ENCODE data around the gene TNFRSF25. TPM values are rescaled to one million over a fixed set of nuclear protein-coding genes. Genes with fewer than 3 reads are reported as not detected.
"Not testable (repeated sequence)": the region's sequence is repeated elsewhere in the genome, so short reads cannot be mapped to it uniquely, and the experiment has no call there.

The TNFRSF25 gene
- total RNA-seq, 2 experiments from 2014 or later, result 82.4 to 87.0 TPM

- H3K4me1 Mint-ChIP-seq (ENCODE audit: low read depth); H3K4me3 Mint-ChIP-seq; H3K9me3 Mint-ChIP-seq; H3K27ac Mint-ChIP-seq; DNase-seq; H3K27me3 Mint-ChIP-seq (ENCODE audit: low read depth); intact Hi-C loops (cut with micrococcal nuclease); H3K36me3 Mint-ChIP-seq (ENCODE audit: low read depth): not testable (repeated sequence)
- CTCF ChIA-PET, result interaction anchor here (0.7 to 2.5 kb wide), 3 partner anchors 9 to 302 kb away, joined by 3 to 10 read pairs (median 3); no protein-coding TSS in a partner anchor
These were observed 36.1 kb downstream of the TNFRSF25 start for GRCh38 chr1:6429660-6430411.

- H3K36me3 Mint-ChIP-seq (ENCODE audit: low read depth); H3K4me1 Mint-ChIP-seq (ENCODE audit: low read depth); intact Hi-C loops (cut with micrococcal nuclease); H3K9me3 Mint-ChIP-seq; H3K27ac Mint-ChIP-seq; DNase-seq; H3K4me3 Mint-ChIP-seq: not testable (repeated sequence)
- H3K27me3 Mint-ChIP-seq (ENCODE audit: low read depth), result peaks cover 11% of the 10 kb centered on the region
- CTCF ChIA-PET, result interaction anchor here (0.7 to 2.5 kb wide), 2 partner anchors 10 to 27 kb away, joined by 3 to 10 read pairs; no protein-coding TSS in a partner anchor
These were observed 37.5 kb downstream of the TNFRSF25 start for GRCh38 chr1:6428453-6428852.

- intact Hi-C loops (cut with micrococcal nuclease), result no loop called here
- Mint-ChIP-seq H3K27me3 (ENCODE audit: low read depth) (peaks cover 15% of the 10 kb centered on the region), H3K27ac (no peak overlapping the region), H3K4me1 (ENCODE audit: low read depth) (peaks cover 7% of the 10 kb centered on the region), H3K36me3 (ENCODE audit: low read depth) (no peaks in the 10 kb centered on the region), H3K9me3 (no peaks in the 10 kb centered on the region), H3K4me3 (no peak overlapping the region)
- CTCF ChIA-PET, result interaction anchor here (0.7 kb wide), 1 partner anchor 26 kb away, joined by 3 read pairs; no protein-coding TSS in a partner anchor
- DNase-seq, result no peak
These were observed 38.3 kb downstream of the TNFRSF25 start for GRCh38 chr1:6427441-6428390.

- intact Hi-C loops (cut with micrococcal nuclease), result no loop called here
- H3K4me1 Mint-ChIP-seq (ENCODE audit: low read depth), result peaks cover 7% of the 10 kb centered on the region
- H3K4me3 Mint-ChIP-seq, result no peak overlapping the region
- CTCF ChIA-PET, result interaction anchor here (0.6 kb wide), 1 partner anchor 12 kb away, joined by 3 read pairs; no protein-coding TSS in a partner anchor
- no peaks in the 10 kb centered on the region for H3K9me3 Mint-ChIP-seq
- H3K27ac Mint-ChIP-seq, result no peak overlapping the region
- H3K36me3 Mint-ChIP-seq (ENCODE audit: low read depth), result no peaks in the 10 kb centered on the region
- H3K27me3 Mint-ChIP-seq (ENCODE audit: low read depth), result peaks cover 17% of the 10 kb centered on the region
- DNase-seq, result no peak
These were observed 39.0 kb downstream of the TNFRSF25 start for GRCh38 chr1:6426972-6427350.

GRCh38 chr1:6426277-6426971 is 39.5 kb downstream of the TNFRSF25 start:
- no peak overlapping the region for H3K4me3 Mint-ChIP-seq
- no peaks in the 10 kb centered on the region for H3K9me3 Mint-ChIP-seq
- intact Hi-C loops (cut with micrococcal nuclease), result no loop called here
- H3K27me3 Mint-ChIP-seq (ENCODE audit: low read depth), result peaks cover 23% of the 10 kb centered on the region
- CTCF ChIA-PET, result interaction anchor here (0.6 to 0.9 kb wide), 2 partner anchors 12 kb away, joined by 3 to 4 read pairs; no protein-coding TSS in a partner anchor
- no peaks in the 10 kb centered on the region for H3K36me3 Mint-ChIP-seq (ENCODE audit: low read depth)
- DNase-seq, result no peak
- H3K27ac Mint-ChIP-seq, result no peak overlapping the region
- peaks cover 7% of the 10 kb centered on the region for H3K4me1 Mint-ChIP-seq (ENCODE audit: low read depth)

GRCh38 chr1:6425658-6426057 is 40.3 kb downstream of the TNFRSF25 start:
- Mint-ChIP-seq H3K4me3 (no peak overlapping the region), H3K4me1 (ENCODE audit: low read depth) (peaks cover 7% of the 10 kb centered on the region), H3K36me3 (ENCODE audit: low read depth) (no peaks in the 10 kb centered on the region), H3K27ac (no peak overlapping the region), H3K27me3 (ENCODE audit: low read depth) (peaks cover 30% of the 10 kb centered on the region), H3K9me3 (no peaks in the 10 kb centered on the region)
- intact Hi-C loops (cut with micrococcal nuclease), result no loop called here
- CTCF ChIA-PET, result interaction anchor here (0.9 to 1.0 kb wide), 2 partner anchors 11 to 12 kb away, joined by 4 to 8 read pairs; no protein-coding TSS in a partner anchor
- no peak for DNase-seq

- no peaks in the 10 kb centered on the region for H3K36me3 Mint-ChIP-seq (ENCODE audit: low read depth)
- H3K4me3 Mint-ChIP-seq, result peak within 1 kb of the TSS; percentile 34
- peaks cover 7% of the 10 kb centered on the region for H3K4me1 Mint-ChIP-seq (ENCODE audit: low read depth)
- H3K27ac Mint-ChIP-seq, result no peak within 1 kb of the TSS
- no peak for DNase-seq
- intact Hi-C loops (cut with micrococcal nuclease), result no loop called here
- H3K9me3 Mint-ChIP-seq, result no peaks in the 10 kb centered on the region
- CTCF ChIA-PET, result interaction anchor here (0.7 to 1.0 kb wide), 2 partner anchors 13 to 39 kb away, joined by 4 to 8 read pairs; no protein-coding TSS in a partner anchor
- H3K27me3 Mint-ChIP-seq (ENCODE audit: low read depth), result peaks cover 34% of the 10 kb centered on the region
These were observed 41.1 kb downstream of the TNFRSF25 start, which contains the start of gene ESPN for GRCh38 chr1:6424619-6425593. Gene ESPN (plus strand): TSS chr1:6424776. CDS start chr1:6424956, 180 bp downstream.

GRCh38 chr1:6424000-6424565 is 41.9 kb downstream of the TNFRSF25 start:
- Mint-ChIP-seq H3K36me3 (ENCODE audit: low read depth) (no peaks in the 10 kb centered on the region), H3K27ac (no peak overlapping the region), H3K4me1 (ENCODE audit: low read depth) (peaks cover 9% of the 10 kb centered on the region), H3K27me3 (ENCODE audit: low read depth) (peaks cover 35% of the 10 kb centered on the region), H3K4me3 (peak overlapping the region; percentile 34), H3K9me3 (no peaks in the 10 kb centered on the region)
- CTCF ChIA-PET, result interaction anchor here (0.8 to 2.6 kb wide), 14 partner anchors 9 to 177 kb away, joined by 3 to 39 read pairs (median 4); partner anchors contain the start of gene PLEKHG5
- intact Hi-C loops (cut with micrococcal nuclease), result loop anchor here (1.0 to 2.0 kb wide), 4 partner anchors 14 to 66 kb away; no protein-coding TSS in a partner anchor
- DNase-seq, result no peak

- CTCF ChIA-PET, result interaction anchor here (0.6 to 2.6 kb wide), 30 partner anchors 9 to 337 kb away, joined by 3 to 39 read pairs (median 3); partner anchors contain the start of gene PLEKHG5
- H3K27me3 Mint-ChIP-seq (ENCODE audit: low read depth), result peaks cover 39% of the 10 kb centered on the region
- intact Hi-C loops (cut with micrococcal nuclease), result loop anchor here (1.0 to 2.0 kb wide), 4 partner anchors 15 to 67 kb away; no protein-coding TSS in a partner anchor
- peaks cover 10% of the 10 kb centered on the region for H3K4me1 Mint-ChIP-seq (ENCODE audit: low read depth)
- peak; percentile 87 for DNase-seq
- no peak overlapping the region for H3K27ac Mint-ChIP-seq
- no peaks in the 10 kb centered on the region for H3K36me3 Mint-ChIP-seq (ENCODE audit: low read depth)
- H3K9me3 Mint-ChIP-seq, result no peaks in the 10 kb centered on the region
- peak overlapping the region; percentile 18 for H3K4me3 Mint-ChIP-seq
These were observed 42.5 kb downstream of the TNFRSF25 start for GRCh38 chr1:6423321-6423999.

GRCh38 chr1:6421266-6421665 is 44.7 kb downstream of the TNFRSF25 start:
- no peak for DNase-seq
- Mint-ChIP-seq H3K27ac (no peak overlapping the region), H3K36me3 (ENCODE audit: low read depth) (no peaks in the 10 kb centered on the region), H3K27me3 (ENCODE audit: low read depth) (peaks cover 59% of the 10 kb centered on the region), H3K4me3 (no peak overlapping the region), H3K9me3 (no peaks in the 10 kb centered on the region), H3K4me1 (ENCODE audit: low read depth) (peaks cover 10% of the 10 kb centered on the region)
- intact Hi-C loops (cut with micrococcal nuclease), result no loop called here
- CTCF ChIA-PET, result interaction anchor here (1.0 to 1.7 kb wide), 3 partner anchors 17 to 183 kb away, joined by 4 to 12 read pairs (median 4); no protein-coding TSS in a partner anchor

Data from activated naive CD4-positive, alpha-beta T cell treated with anti-CD3 and anti-CD28 coated beads for 36 hours (primary cell).